Naive B cell (primary cell): ENCODE data around the gene SLC1A5. TPM values are rescaled to one million over a fixed set of nuclear protein-coding genes. Genes with fewer than 3 reads are reported as not detected.
A peak's percentile ranks its signal among the peaks of the same experiment; 100 is the strongest.

ENCODE experiments used
- ATAC-seq, 2 donors: fragments of 150-1000 bp; cut with Tn5 transposase; 2 replicates each; pipeline ENCODE4 v1.10.0; 2021; ENCODE audit warnings: low read depth in 2 of 2, mild to moderate bottlenecking in 2 of 2, moderate library complexity in 2 of 2
- DNase-seq: peaks from one replicate; pipeline ENCODE4 v3.0.0; 2022
- H3K27ac Mint-ChIP-seq, 6 donors: one replicate each; pipeline ENCODE4 v1.8.0; 2020 to 2022; ENCODE audit warnings: mild to moderate bottlenecking in 6 of 6, mixed read lengths in 6 of 6, moderate library complexity in 5 of 6, inconsistent platforms in 2 of 6
- H3K27me3 Mint-ChIP-seq, 3 donors: one replicate each; pipeline ENCODE4 v1.8.0; 2021 to 2022; ENCODE audit warnings: mixed read lengths in 3 of 3, mild to moderate bottlenecking in 1 of 3
- H3K36me3 Mint-ChIP-seq, 2 donors: one replicate each; pipeline ENCODE4 v1.8.0; 2020 to 2022; ENCODE audit warnings: mixed read lengths in 2 of 2, inconsistent platforms in 1 of 2, mild to moderate bottlenecking in 1 of 2
- H3K4me1 Mint-ChIP-seq, 3 donors: one replicate each; pipeline ENCODE4 v1.8.0; 2020 to 2022; ENCODE audit warnings: mixed read lengths in 3 of 3, inconsistent platforms in 1 of 3, mild to moderate bottlenecking in 1 of 3, moderate library complexity in 1 of 3
- H3K4me3 Mint-ChIP-seq, 8 donors: one replicate each; pipeline ENCODE4 v1.8.0; 2020 to 2022; ENCODE audit warnings: mild to moderate bottlenecking in 8 of 8, mixed read lengths in 8 of 8, moderate library complexity in 8 of 8, inconsistent platforms in 2 of 8
- H3K9me3 Mint-ChIP-seq, 7 donors: one replicate each; pipeline ENCODE4 v1.8.0; 2020 to 2022; ENCODE audit warnings: mixed read lengths in 7 of 7, mild to moderate bottlenecking in 5 of 7, inconsistent platforms in 2 of 7, moderate library complexity in 1 of 7
- polyA plus RNA-seq, 6 donors: library from polyadenylated mRNA; unstranded; fragments of 300-500 nt; fragmentation: Illumina TruSeq; gene quantifications; one replicate each; pipeline ENCODE4 v1.2.3, GENCODE V29; 2021; ENCODE audit warnings: low read depth in 6 of 6

SLC1A5 gene
- polyA plus RNA-seq, 6 donors from 2014 or later, result 4.9 to 12.1 (median 7.9) TPM

- no peak for DNase-seq
- H3K4me1 Mint-ChIP-seq, result peaks cover 37 to 43% (median 39%) of the 10 kb centered on the region in 3 donors
- peaks cover under 1 to 12% of the 10 kb centered on the region in 2 donors for H3K36me3 Mint-ChIP-seq
- no peak for ATAC-seq
- peak overlapping the region in 2 of 6 donors; percentile 51 to 59 for H3K27ac Mint-ChIP-seq
- no peaks in the 10 kb centered on the region for H3K9me3 Mint-ChIP-seq
- H3K27me3 Mint-ChIP-seq, result no peaks in the 10 kb centered on the region
- H3K4me3 Mint-ChIP-seq, result no peak overlapping the region
Measured at GRCh38 chr19:46739290-46739771, 49.1 kb downstream of the SLC1A5 start.

- Mint-ChIP-seq H3K4me3 (no peak overlapping the region), H3K27ac (no peak overlapping the region), H3K4me1 (peaks cover 23 to 32% (median 26%) of the 10 kb centered on the region in 3 donors), H3K27me3 (no peaks in the 10 kb centered on the region), H3K9me3 (no peaks in the 10 kb centered on the region), H3K36me3 (peaks cover 5 to 12% of the 10 kb centered on the region in 2 donors)
- ATAC-seq (no peak), DNase-seq (no peak)
Measured at GRCh38 chr19:46737761-46738171, 50.6 kb downstream of the SLC1A5 start.

GRCh38 chr19:46737298-46737654, 51.1 kb downstream of the SLC1A5 start:
- ATAC-seq (no peak), DNase-seq (no peak)
- Mint-ChIP-seq H3K4me3 (no peak overlapping the region), H3K27ac (peak overlapping the region in 1 of 6 donors; percentile 9), H3K9me3 (no peaks in the 10 kb centered on the region), H3K27me3 (no peaks in the 10 kb centered on the region), H3K4me1 (peaks cover 20 to 29% (median 23%) of the 10 kb centered on the region in 3 donors), H3K36me3 (peaks cover 5 to 12% of the 10 kb centered on the region in 2 donors)

- Mint-ChIP-seq H3K4me1 (peaks cover 17 to 29% (median 23%) of the 10 kb centered on the region in 3 donors), H3K9me3 (no peaks in the 10 kb centered on the region), H3K27ac (peak overlapping the region in 1 of 6 donors; percentile 9), H3K4me3 (no peak overlapping the region), H3K36me3 (peaks cover 5 to 15% of the 10 kb centered on the region in 2 donors), H3K27me3 (no peaks in the 10 kb centered on the region)
- no peak for ATAC-seq
- no peak for DNase-seq
Measured at GRCh38 chr19:46736531-46737297, 51.7 kb downstream of the SLC1A5 start.

GRCh38 chr19:46733690-46734292, 54.6 kb downstream of the SLC1A5 start:
- Mint-ChIP-seq H3K36me3 (peaks cover 5 to 18% of the 10 kb centered on the region in 2 donors), H3K27ac (no peak overlapping the region)

GRCh38 chr19:46732966-46733689, 55.3 kb downstream of the SLC1A5 start:
- H3K27ac Mint-ChIP-seq, result peak overlapping the region in 1 of 6 donors; percentile 56

More at GRCh38 chr19:46733690-46734292, 54.6 kb downstream of the SLC1A5 start:
- Mint-ChIP-seq H3K27me3 (no peaks in the 10 kb centered on the region), H3K4me1 (peaks cover 15 to 25% (median 23%) of the 10 kb centered on the region in 3 donors), H3K9me3 (no peaks in the 10 kb centered on the region), H3K4me3 (no peak overlapping the region)
- ATAC-seq (no peak), DNase-seq (no peak)

GRCh38 chr19:46732172-46732938, 56.0 kb downstream of the SLC1A5 start:
- Mint-ChIP-seq H3K27ac (peak overlapping the region in 3 of 6 donors; percentile 27 to 57 (median 39)), H3K9me3 (no peaks in the 10 kb centered on the region), H3K4me1 (peaks cover 22 to 33% (median 27%) of the 10 kb centered on the region in 3 donors), H3K27me3 (no peaks in the 10 kb centered on the region), H3K4me3 (peak overlapping the region in 2 of 8 donors; percentile 52 to 62), H3K36me3 (peaks cover 5 to 18% of the 10 kb centered on the region in 2 donors)
- DNase-seq (no peak), ATAC-seq (no peak)

More at GRCh38 chr19:46732966-46733689, 55.3 kb downstream of the SLC1A5 start:
- Mint-ChIP-seq H3K4me3 (no peak overlapping the region), H3K27me3 (no peaks in the 10 kb centered on the region), H3K9me3 (no peaks in the 10 kb centered on the region), H3K36me3 (peaks cover 5 to 18% of the 10 kb centered on the region in 2 donors), H3K4me1 (peaks cover 20 to 29% (median 26%) of the 10 kb centered on the region in 3 donors)
- ATAC-seq (no peak), DNase-seq (no peak)

GRCh38 chr19:46731584-46731983, 56.8 kb downstream of the SLC1A5 start:
- peaks cover 24 to 39% (median 28%) of the 10 kb centered on the region in 3 donors for H3K4me1 Mint-ChIP-seq
- DNase-seq, result no peak
- no peaks in the 10 kb centered on the region for H3K9me3 Mint-ChIP-seq
- no peaks in the 10 kb centered on the region for H3K27me3 Mint-ChIP-seq
- H3K27ac Mint-ChIP-seq, result peak overlapping the region in 4 of 6 donors; percentile 10 to 57 (median 33)
- H3K4me3 Mint-ChIP-seq, result no peak overlapping the region
- ATAC-seq, result no peak
- peaks cover 5 to 17% of the 10 kb centered on the region in 2 donors for H3K36me3 Mint-ChIP-seq

- no peaks in the 10 kb centered on the region for H3K9me3 Mint-ChIP-seq
- H3K27me3 Mint-ChIP-seq, result no peaks in the 10 kb centered on the region
- peak overlapping the region in 2 of 6 donors; percentile 48 to 54 for H3K27ac Mint-ChIP-seq
- H3K36me3 Mint-ChIP-seq, result peaks cover 5 to 22% of the 10 kb centered on the region in 2 donors
- ATAC-seq (no peak), DNase-seq (no peak)
- no peak overlapping the region for H3K4me3 Mint-ChIP-seq
- H3K4me1 Mint-ChIP-seq, result peaks cover 24 to 42% (median 31%) of the 10 kb centered on the region in 3 donors
Measured at GRCh38 chr19:46731007-46731501, 57.3 kb downstream of the SLC1A5 start.

- Mint-ChIP-seq H3K9me3 (no peaks in the 10 kb centered on the region), H3K4me1 (peaks cover 24 to 46% (median 34%) of the 10 kb centered on the region in 3 donors), H3K36me3 (peaks cover 5 to 27% of the 10 kb centered on the region in 2 donors), H3K27me3 (no peaks in the 10 kb centered on the region), H3K27ac (peak overlapping the region in 3 of 6 donors; percentile 33 to 54 (median 48)), H3K4me3 (peak overlapping the region in 1 of 8 donors; percentile 29)
- no peak for ATAC-seq
- no peak for DNase-seq
Measured at GRCh38 chr19:46730595-46730994, 57.8 kb downstream of the SLC1A5 start.

GRCh38 chr19:46730187-46730586, 58.2 kb downstream of the SLC1A5 start:
- Mint-ChIP-seq H3K4me3 (no peak overlapping the region), H3K9me3 (no peaks in the 10 kb centered on the region), H3K4me1 (peaks cover 24 to 47% (median 34%) of the 10 kb centered on the region in 3 donors), H3K27ac (peak overlapping the region in 1 of 6 donors; percentile 48), H3K27me3 (no peaks in the 10 kb centered on the region), H3K36me3 (peaks cover 5 to 29% of the 10 kb centered on the region in 2 donors)
- DNase-seq (no peak), ATAC-seq (no peak)

GRCh38 chr19:46729696-46730095, 58.7 kb downstream of the SLC1A5 start:
- ATAC-seq, result no peak
- no peaks in the 10 kb centered on the region for H3K9me3 Mint-ChIP-seq
- H3K4me1 Mint-ChIP-seq, result peaks cover 24 to 48% (median 34%) of the 10 kb centered on the region in 3 donors
- H3K4me3 Mint-ChIP-seq, result no peak overlapping the region
- H3K27me3 Mint-ChIP-seq, result no peaks in the 10 kb centered on the region
- peaks cover 5 to 29% of the 10 kb centered on the region in 2 donors for H3K36me3 Mint-ChIP-seq
- peak overlapping the region in 2 of 6 donors; percentile 59 to 76 for H3K27ac Mint-ChIP-seq
- no peak for DNase-seq
